B cell (primary cell): ENCODE measurements around the gene MAFG. TPM values are rescaled to one million over a fixed set of nuclear protein-coding genes. Genes with fewer than 3 reads are reported as not detected.

ENCODE experiments used
- ATAC-seq: fragments of 200-7000 bp; cut with Tn5 transposase; one replicate; pipeline ENCODE4 v1.10.0; 2021; ENCODE audit warnings: low read depth, mild to moderate bottlenecking, moderate number of reproducible peaks, moderate library complexity
- CTCF ChIA-PET: fragments of 350-600 bp; sonication (Branson Sonifier 250); formaldehyde crosslinking; loops from one replicate; lab custom pipeline; 2021; ENCODE audit warnings: antibody characterized with exemption, inconsistent platforms; lab: Charles Lee
- POLR2A ChIA-PET: fragments of 350-600 bp; sonication (Branson Sonifier 250); formaldehyde crosslinking; loops from one replicate; lab custom pipeline; 2021; ENCODE audit warnings: antibody characterized with exemption; lab: Charles Lee
- DNase-seq: peaks from one replicate; pipeline ENCODE4 v3.0.0; 2013
- H2AFZ ChIP-seq: 2 replicates; pipeline ENCODE4 v1.6.1; 2012; ENCODE audit warnings: mild to moderate bottlenecking, low read depth, low read length; ENCODE audit not compliant: insufficient read depth, poor library complexity, severe bottlenecking
- H3K27ac ChIP-seq, 2 donors: 1 replicate in 1 of 2; 2 replicates in 1 of 2; pipeline ENCODE4 v1.5.1; 2012 to 2013; ENCODE audit warnings: low read length in 2 of 2, mild to moderate bottlenecking in 2 of 2, moderate library complexity in 1 of 2
- H3K27me3 ChIP-seq, 4 experiments: fragments of 200-600 bp in 1 of 4; sonication (generic) in 1 of 4; replicated peaks in 1 of 4; 1 replicate in 2 of 4; 2 replicates in 2 of 4; pipeline versions ENCODE4 v1.6.1 to v1.7.0; 2013 to 2016; ENCODE audit warnings: low read length in 3 of 4, mild to moderate bottlenecking in 2 of 4, mixed read lengths in 1 of 4, moderate library complexity in 1 of 4; ENCODE audit not compliant: insufficient read depth in 4 of 4, control insufficient read depth in 3 of 4; ENCODE audit errors: control extremely low read depth in 1 of 4
- H3K36me3 ChIP-seq, 2 experiments: replicated peaks in 1 of 2; 1 replicate in 1 of 2; 2 replicates in 1 of 2; pipeline versions ENCODE4 v1.6.1 to v1.7.1; 2013; ENCODE audit warnings: low read length in 1 of 2; ENCODE audit not compliant: insufficient read depth in 2 of 2, control insufficient read depth in 1 of 2; ENCODE audit errors: control extremely low read depth in 1 of 2, extremely low read depth in 1 of 2
- H3K4me1 ChIP-seq, 2 donors: fragments of 200-600 bp in 1 of 2; sonication (generic) in 1 of 2; 1 replicate in 1 of 2; 2 replicates in 1 of 2; pipeline versions ENCODE4 v1.5.1 to v1.6.1; 2013 to 2017; ENCODE audit warnings: low read length in 2 of 2; ENCODE audit not compliant: control insufficient read depth in 2 of 2, insufficient read depth in 2 of 2
- H3K4me2 ChIP-seq: replicated peaks from 2 replicates; pipeline ENCODE3; 2012; ENCODE audit warnings: mild to moderate bottlenecking, low read depth, low read length; ENCODE audit not compliant: poor library complexity, severe bottlenecking
- H3K4me3 ChIP-seq, 5 experiments: fragments of 200-600 bp in 1 of 5; sonication (generic) in 1 of 5; 1 replicate in 3 of 5; 2 replicates in 2 of 5; pipeline versions ENCODE4 v1.5.1 to v1.7.0; 2011 to 2016; ENCODE audit warnings: low read length in 4 of 5, mild to moderate bottlenecking in 4 of 5, low read depth in 2 of 5, control low read depth in 1 of 5, moderate library complexity in 1 of 5; ENCODE audit not compliant: insufficient read depth in 1 of 5; ENCODE audit errors: control extremely low read depth in 1 of 5, extremely low read depth in 1 of 5
- H3K79me2 ChIP-seq: fragments of 200-600 bp; sonication (generic); one replicate; pipeline ENCODE4 v1.6.0; 2016; ENCODE audit warnings: low read length; ENCODE audit not compliant: control insufficient read depth, insufficient read depth
- H3K9ac ChIP-seq: fragments of 200-600 bp; sonication (generic); 2 replicates; pipeline ENCODE4 v1.6.1; 2017; ENCODE audit warnings: mild to moderate bottlenecking, low read length, moderate library complexity
- H3K9me3 ChIP-seq, 3 donors: one replicate each; pipeline versions ENCODE4 v1.6.1 to v1.7.1; 2013; ENCODE audit warnings: low read length in 2 of 3; ENCODE audit not compliant: control insufficient read depth in 2 of 3, insufficient read depth in 1 of 3; ENCODE audit errors: control extremely low read depth in 1 of 3
- H4K20me1 ChIP-seq: 2 replicates; pipeline ENCODE4 v1.6.0; 2012; ENCODE audit warnings: mild to moderate bottlenecking, low read length; ENCODE audit not compliant: insufficient read depth, control insufficient read depth, poor library complexity, severe bottlenecking
- H3K27ac Mint-ChIP-seq: one replicate; pipeline ENCODE4 v1.8.0; 2021; ENCODE audit warnings: mixed read lengths
- H3K27me3 Mint-ChIP-seq: one replicate; pipeline ENCODE4 v1.8.0; 2021; ENCODE audit warnings: mixed read lengths
- H3K4me1 Mint-ChIP-seq: one replicate; pipeline ENCODE4 v1.8.0; 2021; ENCODE audit warnings: mixed read lengths
- H3K4me3 Mint-ChIP-seq: one replicate; pipeline ENCODE4 v1.8.0; 2021; ENCODE audit warnings: mixed read lengths
- H3K9me3 Mint-ChIP-seq: one replicate; pipeline ENCODE4 v1.8.0; 2022; ENCODE audit warnings: mixed read lengths; ENCODE audit not compliant: insufficient read depth
- EZH2 ChIP-seq: IDR thresholded peaks from 2 replicates; pipeline ENCODE4 v1.6.1; 2012; ENCODE audit warnings: borderline replicate concordance, low read depth, mild to moderate bottlenecking, moderate library complexity, low read length; ENCODE audit not compliant: insufficient read depth, poor library complexity, severe bottlenecking
- WGBS: methylation state at CpG from one replicate; pipeline ENCODE4 v1.1.5; 2013; ENCODE audit warnings: missing lambda C conversion rate; ENCODE audit not compliant: insufficient coverage; 5-methylcytosine and 5-hydroxymethylcytosine counted together
- intact Hi-C: fragments of 100-400 bp; cut with micrococcal nuclease; formaldehyde crosslinking; loops from one replicate; pipeline ENCODE4 v1.10.0; 2022
- polyA plus RNA-seq: library from polyadenylated mRNA; depleted of rRNA; stranded (reverse); fragments of >200 nt; gene quantifications from 2 replicates; pipeline ENCODE4 v1.2.3, GENCODE V29; 2012
- total RNA-seq, 2 donors: library from RNA; stranded (reverse); fragments of 120-200 nt in 1 of 2; gene quantifications; 1 replicate in 1 of 2; 2 replicates in 1 of 2; pipeline versions ENCODE4 v1.2.3 to v1.2.4, GENCODE V29; 2013 to 2022
- TF ChIP-seq, protein P1 (sequence below): fragments of 200-600 bp; IDR thresholded peaks from one replicate; pipeline ENCODE4 v1.8.0; 2022; ENCODE audit warnings: antibody characterized with exemption, mild to moderate bottlenecking

Gene MAFG
- total and polyA plus RNA-seq, 2 donors (not counting 1 experiment from before 2014, with no cell fraction given): 11.4 to 27.9 TPM

DNA sequence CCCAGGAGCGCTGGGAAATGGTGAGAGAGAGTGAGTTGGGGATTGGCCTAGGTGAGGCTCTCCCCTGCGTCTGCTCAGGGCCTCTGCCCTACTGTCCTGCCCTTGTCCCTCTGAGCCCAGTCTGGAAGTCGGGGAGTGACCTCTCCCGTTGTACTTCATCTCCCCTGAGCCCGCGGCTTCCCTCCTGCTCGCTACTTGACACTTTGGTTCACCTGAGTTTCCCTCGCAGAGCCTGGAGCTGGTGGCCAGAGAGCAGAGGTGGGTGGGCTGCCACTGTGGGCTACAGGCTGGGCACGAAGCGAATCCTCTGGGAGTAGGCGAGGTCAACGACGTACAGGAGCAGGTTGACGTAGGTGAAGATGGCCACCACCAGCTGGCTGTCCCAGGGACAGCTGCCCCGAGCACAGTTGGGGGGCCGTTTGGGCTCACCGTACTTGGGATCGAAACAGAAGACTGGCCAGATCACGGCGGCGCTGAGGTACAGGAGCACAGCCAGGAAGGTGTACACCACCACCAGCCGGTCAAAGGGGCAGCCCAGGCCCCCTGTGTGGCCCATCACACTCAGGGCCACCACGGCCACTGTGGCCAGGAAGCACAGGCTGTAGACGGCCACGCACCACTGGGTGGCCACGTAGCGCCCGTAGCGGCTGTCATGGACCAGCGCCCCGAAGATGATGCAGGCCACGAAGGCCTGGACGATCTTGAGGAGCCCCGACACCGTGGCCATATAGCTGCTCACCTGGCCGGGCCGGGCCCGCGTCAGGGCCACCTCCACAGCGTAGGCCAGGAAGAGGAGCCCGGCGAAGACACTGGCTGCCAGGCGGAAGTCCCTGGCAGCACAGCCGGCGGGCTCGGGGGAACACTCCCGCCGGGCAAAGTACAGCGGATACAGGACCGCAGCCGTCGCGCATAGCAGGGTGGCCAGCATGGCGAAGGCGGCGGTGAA is 13.3 kb upstream of the MAFG start:
- WGBS: 94% methylated on average over 55 of the region's 56 CpGs
- H3K9me3 ChIP-seq: no peaks in the 10 kb centered on the region
- H3K4me3 ChIP-seq: no peak overlapping the region
- Mint-ChIP-seq H3K27ac (no peak overlapping the region), H3K4me3 (no peak overlapping the region), H3K9me3 (no peaks in the 10 kb centered on the region), H3K4me1 (peaks cover 10% of the 10 kb centered on the region), H3K27me3 (peaks cover 5% of the 10 kb centered on the region)
- POLR2A ChIA-PET: no interaction called here
- H3K4me1 ChIP-seq: peaks cover 10 to 18% of the 10 kb centered on the region in 2 donors
- no peaks in the 10 kb centered on the region for H3K79me2 ChIP-seq
- H2AFZ ChIP-seq: no peak overlapping the region
- DNase-seq (no peak), ATAC-seq (no peak)
- H3K36me3 ChIP-seq: no peaks in the 10 kb centered on the region
- no peak overlapping the region for H3K9ac ChIP-seq
- CTCF ChIA-PET: interaction anchor here (0.5 to 1.0 kb wide), 2 partner anchors 19 to 241 kb away, joined by 3 to 6 read pairs; no protein-coding TSS in a partner anchor
- intact Hi-C loops: no loop called here
- H3K27me3 ChIP-seq: peaks cover 0 to 19% (median 2%) of the 10 kb centered on the region in 4 experiments
- no peak overlapping the region for H3K4me2 ChIP-seq
- no peaks in the 10 kb centered on the region for H4K20me1 ChIP-seq
- H3K27ac ChIP-seq: no peak overlapping the region
- no peak for TF ChIP-seq EZH2
- TF ChIP-seq, protein P1, sequence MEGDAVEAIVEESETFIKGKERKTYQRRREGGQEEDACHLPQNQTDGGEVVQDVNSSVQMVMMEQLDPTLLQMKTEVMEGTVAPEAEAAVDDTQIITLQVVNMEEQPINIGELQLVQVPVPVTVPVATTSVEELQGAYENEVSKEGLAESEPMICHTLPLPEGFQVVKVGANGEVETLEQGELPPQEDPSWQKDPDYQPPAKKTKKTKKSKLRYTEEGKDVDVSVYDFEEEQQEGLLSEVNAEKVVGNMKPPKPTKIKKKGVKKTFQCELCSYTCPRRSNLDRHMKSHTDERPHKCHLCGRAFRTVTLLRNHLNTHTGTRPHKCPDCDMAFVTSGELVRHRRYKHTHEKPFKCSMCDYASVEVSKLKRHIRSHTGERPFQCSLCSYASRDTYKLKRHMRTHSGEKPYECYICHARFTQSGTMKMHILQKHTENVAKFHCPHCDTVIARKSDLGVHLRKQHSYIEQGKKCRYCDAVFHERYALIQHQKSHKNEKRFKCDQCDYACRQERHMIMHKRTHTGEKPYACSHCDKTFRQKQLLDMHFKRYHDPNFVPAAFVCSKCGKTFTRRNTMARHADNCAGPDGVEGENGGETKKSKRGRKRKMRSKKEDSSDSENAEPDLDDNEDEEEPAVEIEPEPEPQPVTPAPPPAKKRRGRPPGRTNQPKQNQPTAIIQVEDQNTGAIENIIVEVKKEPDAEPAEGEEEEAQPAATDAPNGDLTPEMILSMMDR: no peak

- TF ChIP-seq EZH2: no peak
- TF ChIP-seq, protein P1: no peak
- Mint-ChIP-seq H3K4me3 (no peak overlapping the region), H3K27me3 (peaks cover 5% of the 10 kb centered on the region), H3K4me1 (peaks cover 11% of the 10 kb centered on the region), H3K27ac (no peak overlapping the region), H3K9me3 (no peaks in the 10 kb centered on the region)
- intact Hi-C loops: no loop called here
- POLR2A ChIA-PET: no interaction called here
- no peaks in the 10 kb centered on the region for H3K79me2 ChIP-seq
- H3K9ac ChIP-seq: no peak overlapping the region
- no peak overlapping the region for H3K27ac ChIP-seq
- no peak for ATAC-seq
- H4K20me1 ChIP-seq: no peaks in the 10 kb centered on the region
- H3K4me3 ChIP-seq: no peak overlapping the region
- no peak overlapping the region for H2AFZ ChIP-seq
- no peak overlapping the region for H3K4me2 ChIP-seq
- H3K9me3 ChIP-seq: no peaks in the 10 kb centered on the region
- H3K36me3 ChIP-seq: no peaks in the 10 kb centered on the region
- CTCF ChIA-PET: interaction anchor here (0.5 to 1.0 kb wide), 2 partner anchors 20 to 242 kb away, joined by 3 to 6 read pairs; no protein-coding TSS in a partner anchor
- no peak for DNase-seq
- peaks cover 10 to 18% of the 10 kb centered on the region in 2 donors for H3K4me1 ChIP-seq
- peaks cover 0 to 19% (median 2%) of the 10 kb centered on the region in 4 experiments for H3K27me3 ChIP-seq
- WGBS: 95% methylated on average over 21 of the region's 21 CpGs
Measured at GRCh38 chr17:81939881-81940385, 12.4 kb upstream of the MAFG start.
